ENCODE data around the gene CST9. TPM values are rescaled to one million over a fixed set of nuclear protein-coding genes. Genes with fewer than 3 reads are reported as not detected.

The CST9 gene
- total RNA-seq, 2 donors from 2014 or later: not detected

DNA sequence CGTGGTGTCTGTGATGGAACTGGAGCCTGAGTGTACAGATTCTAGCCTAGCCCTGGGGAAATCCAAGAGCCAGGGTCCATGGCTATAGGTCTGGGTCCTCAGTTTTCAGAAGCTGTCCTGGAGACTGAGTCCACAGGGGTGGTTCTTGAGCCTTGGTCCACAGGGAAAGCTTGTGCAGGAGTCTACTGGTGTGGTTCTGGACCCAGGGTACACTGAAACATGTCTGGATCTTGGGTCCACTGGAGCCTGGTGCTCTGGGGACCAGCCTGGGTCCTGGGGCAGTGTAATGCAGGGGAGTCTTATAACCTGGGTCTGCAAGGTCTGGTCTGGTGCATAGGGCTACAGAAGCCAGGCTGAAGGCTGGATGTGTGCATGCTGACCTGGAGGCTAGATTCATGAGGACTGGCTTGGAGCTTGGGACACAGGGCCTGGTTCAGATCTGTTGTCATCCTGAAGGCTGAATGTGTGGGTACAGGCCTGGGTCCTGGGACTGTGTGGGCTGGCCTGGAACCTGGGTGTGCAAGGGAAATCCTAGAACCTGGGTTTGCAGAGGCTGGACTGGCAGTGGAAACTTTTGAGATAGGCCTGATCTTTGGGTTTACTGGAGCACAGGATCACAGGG lies 42.9 kb downstream of the CST9 start:
- H3K27ac Mint-ChIP-seq: no peak overlapping the region
- no peak overlapping the region for H3K4me3 Mint-ChIP-seq
- H3K27me3 Mint-ChIP-seq: peaks cover 19% of the 10 kb centered on the region
- ATAC-seq (no peak), DNase-seq (no peak)
- H3K9me3 ChIP-seq (ENCODE audit: control insufficient read depth, low read length, poor library complexity, severe bottlenecking): no peaks in the 10 kb centered on the region
- H3K36me3 Mint-ChIP-seq (ENCODE audit: low read depth): no peaks in the 10 kb centered on the region
- no peaks in the 10 kb centered on the region for H3K4me1 Mint-ChIP-seq

DNA sequence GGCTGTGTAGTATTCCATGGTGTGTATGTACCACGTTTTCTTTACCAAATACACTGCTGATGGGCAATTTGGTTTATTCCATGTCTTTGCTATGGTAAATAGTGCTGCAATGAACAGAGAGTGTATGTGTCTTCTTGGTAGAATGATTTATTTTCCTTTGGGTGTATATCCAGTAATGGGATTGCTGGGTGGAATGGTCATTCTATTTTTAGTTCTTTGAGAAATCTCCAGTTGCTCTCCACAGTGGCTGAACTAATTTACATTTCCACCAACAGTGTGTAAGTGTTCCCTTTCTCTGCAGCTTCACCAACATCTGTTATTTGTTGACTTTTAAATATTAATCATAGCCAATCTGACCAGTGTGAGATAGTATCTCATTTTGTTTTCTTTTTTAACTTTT lies 51.3 kb downstream of the CST9 start:
- Mint-ChIP-seq H3K4me1 (no peaks in the 10 kb centered on the region), H3K36me3 (ENCODE audit: low read depth) (no peaks in the 10 kb centered on the region), H3K4me3 (no peak overlapping the region), H3K27ac (no peak overlapping the region), H3K27me3 (peaks cover 16% of the 10 kb centered on the region)
- DNase-seq: no peak
- H3K9me3 ChIP-seq (ENCODE audit: control insufficient read depth, low read length, poor library complexity, severe bottlenecking): no peaks in the 10 kb centered on the region
- ATAC-seq: no peak

Other genes with a start within 250 kb of the CST9 start
- 10 to 100 TPM; 27.7 to 28.5 TPM for gene GZF1, start 243.7 kb downstream of the CST9 start, total RNA-seq
- 10 to 100 TPM in 1 of 2 donors, 1 to 10 TPM in 1; 8.5 to 12.3 TPM for gene NAPB, start 184.4 kb downstream of the CST9 start, total RNA-seq
- not detected for gene CSTL1, start 166.2 kb downstream of the CST9 start, total RNA-seq
- gene CST11, start 153.0 kb downstream of the CST9 start, total RNA-seq: not detected
- gene CST8, start 114.8 kb downstream of the CST9 start, total RNA-seq: not detected
- gene CST9L, start 37.4 kb downstream of the CST9 start, total RNA-seq: not detected
- 10 to 100 TPM; 29.5 to 87.5 TPM for gene CST3, start 32.0 kb upstream of the CST9 start, total RNA-seq
- not detected for gene CST4, start 83.1 kb upstream of the CST9 start, total RNA-seq
- not detected for gene CST1, start 145.0 kb upstream of the CST9 start, total RNA-seq
- not detected for gene CST2, start 220.8 kb upstream of the CST9 start, total RNA-seq